ENCODE measurements around the gene FOXO1.

DNA sequence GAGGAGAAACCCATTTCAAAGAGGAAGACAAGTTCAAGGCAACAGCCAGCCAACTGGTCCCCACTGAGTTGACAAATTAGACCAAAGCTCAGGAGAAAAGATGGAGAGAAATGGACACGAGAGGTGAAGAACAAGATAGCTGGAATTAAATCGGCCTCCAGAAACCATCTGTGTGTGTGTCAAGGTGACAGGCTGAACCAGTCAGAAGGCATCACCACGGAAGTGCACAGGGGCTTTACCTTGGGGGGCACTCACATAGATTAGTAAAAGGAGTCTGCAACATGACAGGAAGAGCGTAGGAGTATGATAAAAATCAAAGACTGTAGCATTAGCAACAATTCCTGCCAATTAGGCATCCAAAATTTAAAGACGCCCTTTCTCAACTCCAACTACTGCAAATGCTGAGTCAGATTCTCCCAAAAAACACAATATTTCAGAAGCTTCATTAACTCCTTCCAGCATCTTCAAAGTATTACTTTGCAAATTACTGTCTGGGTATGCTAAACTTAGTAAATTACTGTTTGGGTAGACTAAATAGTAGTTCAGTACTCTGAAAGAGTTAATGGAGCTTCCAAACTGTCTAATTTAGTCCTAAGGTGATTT lies 66.2 kb downstream of the FOXO1 start:
- TF ChIP-seq CTCF (IDR thresholded peaks at IDR 0.05 in 4 of 5, conservative IDR thresholded peaks at IDR 0.05 in 1 of 5) (no peak), POLR2A (IDR thresholded peaks at IDR 0.05) (no peak)

Data from gastrocnemius medialis (tissue), 4 donors.